Measurements from ENCODE around the gene CCDC6.
"Not testable (repeated sequence)": the region's sequence is repeated elsewhere in the genome, so short reads cannot be mapped to it uniquely, and the experiment has no call there.

The CCDC6 gene

GRCh38 chr10:59906417-59907202, at the start of gene CCDC6:
Gene CCDC6, minus strand, starts transcription at chr10:59906556. Its CDS starts 132 bp downstream, at chr10:59906424.
- peak; percentile 91 for DNase-seq (ENCODE audit: low read depth)
- peak; percentile 64 for TF ChIP-seq CTCF (conservative IDR thresholded peaks at IDR 0.05; ENCODE audit: low read length)
- peak within 1 kb of the TSS; percentile 94 for H3K4me3 ChIP-seq (ENCODE audit: low read length)

- no peak overlapping the region for H3K4me3 ChIP-seq (ENCODE audit: low read length)
- no peak for DNase-seq (ENCODE audit: low read depth)
- no peak for TF ChIP-seq CTCF (conservative IDR thresholded peaks at IDR 0.05; ENCODE audit: low read length)
These were observed 47.9 kb upstream of the CCDC6 start for GRCh38 chr10:59954296-59954695.

- DNase-seq (ENCODE audit: low read depth); H3K4me3 ChIP-seq (ENCODE audit: low read length): not testable (repeated sequence)
These were observed 47.4 kb upstream of the CCDC6 start for GRCh38 chr10:59953711-59954110.

- no peak for TF ChIP-seq CTCF (conservative IDR thresholded peaks at IDR 0.05; ENCODE audit: low read length)
- no peak for DNase-seq (ENCODE audit: low read depth)
These were observed 43.7 kb upstream of the CCDC6 start for GRCh38 chr10:59950105-59950504.

GRCh38 chr10:59949608-59950007, 43.3 kb upstream of the CCDC6 start:
- DNase-seq (ENCODE audit: low read depth) = no peak
- TF ChIP-seq CTCF (conservative IDR thresholded peaks at IDR 0.05; ENCODE audit: low read length) = no peak
- H3K4me3 ChIP-seq (ENCODE audit: low read length) = no peak overlapping the region

More at GRCh38 chr10:59950105-59950504, 43.7 kb upstream of the CCDC6 start:
- H3K4me3 ChIP-seq (ENCODE audit: low read length) = no peak overlapping the region

GRCh38 chr10:59945991-59946390, 39.6 kb upstream of the CCDC6 start:
- no peak for DNase-seq (ENCODE audit: low read depth)
- no peak overlapping the region for H3K4me3 ChIP-seq (ENCODE audit: low read length)
- no peak for TF ChIP-seq CTCF (conservative IDR thresholded peaks at IDR 0.05; ENCODE audit: low read length)

- no peak overlapping the region for H3K4me3 ChIP-seq (ENCODE audit: low read length)
- TF ChIP-seq CTCF (conservative IDR thresholded peaks at IDR 0.05; ENCODE audit: low read length) = no peak
- no peak for DNase-seq (ENCODE audit: low read depth)
These were observed 39.2 kb upstream of the CCDC6 start for GRCh38 chr10:59945590-59945989.

All from AG10803 (cell line).